GM21717 (cell line): ENCODE results near the gene FLII.
A peak's percentile ranks its signal among the peaks of the same experiment; 100 is the strongest.

Experiments used
- ATAC-seq: cut with Tn5 transposase; IDR thresholded peaks from one replicate; pipeline ENCODE4 v1.9.1; 2021; ENCODE audit warnings: mild to moderate bottlenecking, moderate library complexity; ENCODE audit not compliant: unreplicated experiment

The FLII gene

DNA sequence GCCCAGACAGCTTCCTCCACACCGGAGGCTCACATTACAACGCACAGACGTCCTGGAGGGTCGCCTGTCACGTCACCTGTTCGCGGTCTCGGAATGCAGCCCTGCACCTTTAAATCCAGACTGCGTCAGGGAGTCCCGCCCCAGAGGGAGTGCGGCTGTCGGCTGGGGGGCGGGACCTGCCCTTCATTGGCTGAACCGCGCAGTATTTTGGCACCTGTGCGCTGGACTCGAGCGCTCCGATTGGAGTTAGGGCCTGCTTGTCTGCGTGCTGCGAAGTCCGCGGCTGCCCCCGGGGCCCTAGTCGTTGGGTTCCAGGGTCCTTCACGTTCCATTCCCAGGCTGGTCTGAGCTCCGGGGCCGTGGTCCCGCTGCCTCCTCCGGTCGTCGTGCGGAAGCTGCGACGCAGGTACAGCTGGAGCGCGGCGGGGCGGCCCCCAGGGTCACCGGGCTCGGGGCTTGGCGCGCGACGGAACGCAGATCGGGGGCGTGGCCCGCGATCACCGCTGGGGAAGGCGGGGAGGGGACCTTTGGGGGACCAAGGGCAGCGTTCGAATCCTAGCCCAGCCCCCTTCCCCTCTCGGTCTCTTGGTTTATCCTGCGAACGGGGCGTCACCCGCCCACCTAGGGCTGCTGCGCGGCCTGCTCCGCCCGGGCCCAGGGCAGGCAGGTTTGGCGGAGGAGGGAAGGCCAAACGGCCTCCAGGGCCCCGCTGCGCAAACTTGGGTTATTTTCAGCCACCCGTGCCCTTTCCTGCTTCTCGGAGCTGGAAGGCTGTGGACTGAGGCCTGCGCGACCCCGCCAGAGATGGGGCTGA is 2.0 kb upstream of the FLII start, which contains the start of gene MIEF2:
TSS of gene MIEF2 (plus strand) at position 331 of the 814 bp plus-strand sequence. CDS start 2,059 bp downstream, outside the sequence.
- peak; percentile 61 for ATAC-seq

DNA sequence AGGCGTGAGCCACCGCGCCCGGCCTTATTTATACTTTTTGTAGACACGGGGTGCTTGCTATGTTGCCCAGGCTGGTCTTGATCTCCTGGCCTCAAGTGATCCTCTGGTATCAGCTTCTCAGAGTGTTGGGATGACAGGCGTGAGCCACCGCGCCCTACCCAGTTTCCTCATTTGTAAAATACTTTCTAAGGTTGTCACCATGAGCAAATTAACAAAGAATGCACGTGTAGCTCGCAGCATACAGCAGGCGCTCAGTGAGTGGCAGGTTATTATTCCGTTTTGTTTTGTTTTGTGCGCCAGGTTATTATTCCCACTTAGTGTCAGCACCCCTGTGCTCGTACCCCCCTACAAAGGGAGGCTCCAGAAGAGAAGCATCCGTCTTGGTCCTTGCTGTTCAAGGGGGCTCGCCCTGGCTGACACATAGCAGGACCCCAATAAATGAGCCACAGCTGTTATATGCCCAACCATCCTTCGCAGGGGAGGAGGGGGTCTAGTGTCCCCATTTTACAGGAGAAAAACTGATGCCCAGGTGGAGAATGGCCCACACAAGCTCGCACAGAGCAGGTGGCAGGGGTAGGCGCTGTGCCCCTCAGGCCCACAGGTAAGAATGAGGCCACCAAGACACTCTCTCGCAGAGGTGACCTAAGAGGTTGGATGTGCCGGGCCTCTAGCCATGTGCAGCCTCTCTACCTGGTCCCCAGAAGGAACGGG is 1.2 kb upstream of the FLII start:
- ATAC-seq = no peak

DNA sequence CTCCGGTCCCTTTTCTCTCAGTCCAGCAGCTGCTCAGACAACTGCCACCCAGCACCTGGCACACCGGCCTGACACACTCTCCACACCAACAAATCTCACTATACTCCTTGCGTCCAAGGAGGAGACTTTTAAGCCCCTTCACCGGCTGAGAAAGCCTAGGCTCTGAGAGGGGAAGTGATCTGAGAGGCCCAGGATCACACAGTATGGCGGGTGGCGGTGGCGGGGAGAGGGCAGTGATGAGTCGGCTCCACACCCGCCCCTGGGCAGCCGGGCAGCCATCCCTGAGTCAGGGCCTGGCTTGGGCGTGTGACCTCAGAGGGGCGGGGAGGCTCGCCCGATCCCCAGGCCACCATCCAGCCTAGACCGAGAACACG is 569 bp downstream of the FLII start:
- ATAC-seq = no peak

DNA sequence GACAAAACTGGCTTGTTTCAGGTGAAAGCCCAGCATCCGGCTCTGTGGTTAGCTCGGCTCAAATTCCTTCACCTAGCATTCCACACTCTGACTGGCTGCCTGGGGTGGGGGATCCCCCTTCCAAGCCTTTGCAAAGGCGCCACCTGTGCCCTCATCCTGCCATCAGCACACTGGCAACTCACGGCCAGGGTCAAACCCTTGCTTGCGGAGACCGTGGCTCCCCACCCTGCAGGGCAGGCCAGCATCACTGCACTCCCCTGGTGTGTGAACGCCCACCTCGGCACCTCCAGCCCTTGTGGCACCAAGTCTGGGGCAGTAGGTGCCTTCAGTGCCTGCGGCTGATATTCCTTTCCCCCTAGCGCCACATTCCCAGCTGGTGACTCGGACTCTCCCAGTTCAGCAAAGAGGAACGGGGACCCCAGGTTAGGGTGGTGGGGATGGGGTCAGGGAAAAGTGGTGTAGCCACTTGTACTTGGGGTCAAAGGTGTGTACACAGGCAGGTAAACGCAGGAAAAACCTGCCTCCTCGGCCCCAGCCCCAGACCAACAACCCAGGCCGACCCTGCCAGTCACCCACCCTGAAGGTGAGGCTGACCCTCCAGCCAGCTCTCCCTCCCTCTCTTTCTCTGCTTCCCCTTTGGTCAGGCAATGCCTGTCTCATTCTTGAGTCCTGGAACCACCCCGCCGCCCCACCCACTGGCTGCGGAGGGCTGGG is 1.1 kb downstream of the FLII start:
- no peak for ATAC-seq

DNA sequence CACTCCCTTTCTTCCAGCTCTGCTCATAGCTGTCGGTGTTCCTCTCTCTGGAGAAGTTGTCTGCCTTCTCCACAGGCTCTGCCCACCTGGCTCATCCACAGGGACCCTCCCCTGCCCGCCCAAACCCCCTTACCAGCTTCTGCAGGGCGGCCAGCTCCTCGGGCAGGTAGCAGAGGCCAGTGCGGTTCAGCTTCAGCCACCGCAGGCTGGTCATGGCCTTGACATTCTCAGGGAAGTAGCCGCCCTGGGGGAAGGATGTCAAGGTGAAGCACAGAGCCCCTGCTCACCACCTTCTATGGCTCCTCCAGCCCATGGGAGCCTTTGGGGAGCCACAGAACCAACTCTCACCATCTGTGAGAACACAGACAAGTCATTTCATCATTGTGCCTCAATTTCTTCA is 1.8 kb downstream of the FLII start:
- no peak for ATAC-seq

DNA sequence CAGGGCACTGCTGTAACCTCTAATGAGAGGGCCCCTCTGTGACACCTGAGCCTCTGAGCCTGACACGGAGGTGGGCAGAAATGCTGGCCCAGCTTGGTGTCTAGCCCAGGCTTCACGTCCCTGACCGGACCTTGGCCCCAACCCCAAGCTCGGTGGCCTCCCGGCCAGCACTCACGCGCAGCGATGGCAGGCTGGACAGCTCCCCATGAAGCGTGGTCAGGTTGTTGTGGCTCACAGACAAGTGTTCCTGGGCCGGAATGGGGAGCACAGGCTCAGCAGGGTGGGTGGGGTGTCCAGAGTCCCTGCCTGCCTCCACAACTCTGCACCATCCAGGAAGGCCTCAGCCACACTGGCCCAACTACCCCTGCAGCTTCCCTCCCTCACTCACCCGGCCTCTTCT is 2.2 kb downstream of the FLII start:
- no peak for ATAC-seq

DNA sequence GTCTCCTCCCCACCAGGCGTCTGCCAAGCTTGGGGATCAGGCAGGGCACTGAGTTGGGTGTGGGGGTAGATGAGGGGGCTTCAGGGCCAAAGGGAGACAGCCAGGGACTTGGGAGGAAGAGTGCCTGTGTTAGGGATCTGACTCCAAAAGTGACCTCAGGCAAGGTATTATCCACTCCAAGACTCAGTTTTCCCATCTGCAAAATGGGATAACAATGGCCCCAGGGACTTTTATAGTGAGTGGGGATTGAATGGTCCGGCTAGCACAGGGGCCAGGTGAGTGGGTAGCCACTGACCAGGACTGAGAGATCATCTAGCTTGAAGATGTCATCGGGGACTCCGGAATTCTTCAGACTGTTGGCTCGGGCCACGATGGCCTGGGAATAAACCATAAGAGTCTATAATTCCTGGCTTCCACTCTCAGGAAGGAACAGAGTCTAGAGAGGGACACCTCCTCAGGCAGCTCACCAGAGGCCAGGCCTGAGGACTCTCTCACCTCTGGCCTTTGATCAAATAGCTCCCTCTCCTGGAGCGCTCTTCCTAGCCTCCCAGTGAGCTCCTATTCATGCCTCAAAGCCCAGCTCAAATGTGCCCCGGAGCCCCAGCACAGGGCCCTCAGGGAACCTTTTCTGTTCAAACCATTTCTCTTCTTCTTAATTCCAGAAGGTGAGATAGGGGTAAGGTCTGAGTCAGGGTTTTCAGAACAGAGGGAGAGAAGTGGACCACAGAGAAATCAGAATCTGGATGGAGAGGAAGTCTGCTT is 3.5 kb downstream of the FLII start:
- no peak for ATAC-seq

DNA sequence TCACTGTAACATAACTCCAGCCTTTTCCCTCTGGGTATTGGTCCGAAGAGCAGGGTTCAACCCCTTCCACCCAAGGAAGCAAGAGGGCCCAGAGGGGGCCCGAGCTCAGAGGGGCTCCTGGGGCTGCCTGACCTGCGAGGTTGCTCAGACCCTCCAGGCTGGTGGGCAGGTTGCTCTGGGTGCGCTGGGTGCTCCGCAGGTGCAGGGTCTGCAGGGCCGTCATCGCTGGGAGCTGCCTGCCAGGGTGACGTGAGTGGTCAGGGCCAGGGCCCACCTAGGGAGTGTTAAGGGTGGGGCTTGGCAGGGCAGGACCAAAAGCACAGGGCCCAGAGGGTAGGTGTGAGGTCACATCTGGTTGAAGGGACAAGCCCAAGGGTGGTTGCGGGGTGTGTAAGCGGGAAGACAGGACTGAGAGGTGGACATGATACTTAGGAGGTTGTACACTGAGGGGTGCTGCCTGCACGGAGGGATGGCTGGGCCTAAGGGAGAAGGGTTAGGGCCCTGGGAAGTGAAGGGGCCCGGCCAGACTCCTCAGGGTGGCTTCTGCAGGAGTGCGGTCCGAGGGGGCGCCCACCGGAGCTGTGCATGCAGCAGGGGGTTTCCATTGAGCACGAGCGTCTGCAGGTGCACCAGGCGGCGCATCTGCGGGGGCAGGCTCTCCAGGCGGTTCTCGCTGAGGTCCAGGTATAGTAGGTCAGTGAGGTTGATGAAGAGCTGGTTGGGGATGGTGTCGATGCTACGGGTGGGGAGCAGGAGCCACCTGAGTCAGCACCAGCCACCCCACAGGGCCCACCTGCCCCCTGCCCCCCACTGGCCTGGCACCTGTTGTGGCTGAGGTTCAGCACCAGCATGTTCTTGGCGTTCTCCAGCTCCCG is 4.4 kb downstream of the FLII start:
- ATAC-seq = no peak

DNA sequence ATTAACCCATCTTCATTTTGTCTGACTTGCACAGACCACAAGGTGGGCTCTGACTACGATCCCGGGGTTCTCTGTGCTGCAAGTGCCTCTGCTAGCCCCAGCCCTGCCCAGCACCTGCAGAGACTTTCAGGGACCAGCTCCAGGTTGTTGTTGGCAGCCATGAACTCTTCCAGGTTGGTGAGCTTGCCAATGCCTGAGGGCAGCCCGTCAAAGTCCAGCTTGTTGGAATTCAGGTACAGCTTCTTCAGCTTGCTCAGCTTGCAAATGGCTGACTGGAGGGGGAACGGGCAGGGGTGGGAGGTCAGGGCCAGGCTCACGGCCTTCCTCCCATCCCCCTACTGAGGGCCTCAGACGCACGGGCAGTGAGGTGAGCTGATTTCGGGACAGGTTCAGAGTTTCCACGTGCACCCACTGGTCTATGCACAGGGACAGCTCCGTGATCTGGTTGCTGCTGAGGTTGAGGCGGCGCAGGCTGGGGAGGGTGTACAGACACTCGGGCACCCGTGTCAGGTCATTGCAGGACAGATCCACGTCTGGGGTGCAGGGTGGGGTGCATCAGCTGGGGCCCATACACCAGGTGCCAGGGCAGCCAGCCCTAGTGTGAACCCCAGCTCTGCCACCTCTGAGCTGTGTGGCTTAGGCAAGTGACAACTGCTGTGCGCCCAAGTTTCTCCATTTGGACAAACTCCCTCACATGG is 5.2 kb downstream of the FLII start:
- no peak for ATAC-seq

DNA sequence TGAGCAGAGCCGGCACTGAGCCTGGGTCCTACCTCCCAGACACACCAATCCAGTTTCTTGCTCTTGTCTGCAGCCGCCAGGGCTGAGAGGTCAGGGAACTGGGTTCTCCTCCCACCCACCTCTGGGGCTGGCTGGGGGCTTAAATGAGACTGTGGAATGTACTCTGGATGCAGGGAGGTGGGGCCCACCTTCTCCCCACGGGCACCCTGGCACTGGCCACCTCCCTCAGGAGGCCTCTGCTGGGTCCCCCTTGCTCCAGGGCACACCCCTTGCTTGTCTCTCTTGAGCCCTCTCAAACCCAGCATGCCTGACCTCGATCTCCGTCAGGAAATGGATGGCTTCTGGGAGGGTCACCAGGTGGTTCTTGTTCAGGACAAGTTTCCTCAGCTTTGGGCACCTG is 6.4 kb downstream of the FLII start:
- ATAC-seq = no peak

DNA sequence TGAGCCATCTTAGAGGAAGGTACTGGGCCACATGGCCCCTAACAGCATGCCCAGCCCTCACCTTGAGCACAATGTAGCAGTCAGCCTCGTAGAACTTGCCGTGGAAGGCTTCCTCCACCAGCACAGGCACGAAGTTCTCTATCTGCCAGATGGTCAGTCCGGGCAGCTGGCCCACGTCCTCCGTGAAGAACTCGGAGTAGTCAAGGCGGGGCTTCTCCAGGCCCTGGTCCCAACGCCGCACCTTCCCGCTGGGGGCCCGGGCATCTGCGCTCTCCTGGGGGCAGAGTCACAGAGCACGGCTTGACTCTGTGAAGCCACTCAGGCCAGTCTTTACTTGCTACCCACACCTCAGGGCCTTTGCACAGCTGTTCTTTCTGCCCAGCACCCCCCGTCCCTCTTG is 7.3 kb downstream of the FLII start:
- no peak for ATAC-seq

DNA sequence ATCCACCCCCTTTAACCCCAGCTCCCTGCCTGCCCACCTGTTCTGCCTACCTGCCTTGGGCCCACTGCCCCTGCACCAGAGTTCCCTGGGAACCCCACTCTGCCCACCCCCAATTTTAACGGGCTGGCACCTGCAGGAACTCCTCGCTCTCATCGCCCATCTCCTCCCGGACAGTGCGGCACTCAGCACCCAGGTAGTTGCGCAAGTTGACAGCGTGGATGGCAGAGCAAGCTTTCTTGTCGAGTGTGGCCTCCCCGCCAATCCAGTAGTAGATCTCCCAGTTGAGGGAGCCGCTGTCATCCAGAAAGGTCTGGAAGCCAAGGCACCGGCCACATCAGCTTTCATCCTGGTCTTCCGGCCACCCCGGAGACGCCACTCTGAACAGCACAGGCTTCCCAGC is 7.8 kb downstream of the FLII start:
- ATAC-seq = no peak

DNA sequence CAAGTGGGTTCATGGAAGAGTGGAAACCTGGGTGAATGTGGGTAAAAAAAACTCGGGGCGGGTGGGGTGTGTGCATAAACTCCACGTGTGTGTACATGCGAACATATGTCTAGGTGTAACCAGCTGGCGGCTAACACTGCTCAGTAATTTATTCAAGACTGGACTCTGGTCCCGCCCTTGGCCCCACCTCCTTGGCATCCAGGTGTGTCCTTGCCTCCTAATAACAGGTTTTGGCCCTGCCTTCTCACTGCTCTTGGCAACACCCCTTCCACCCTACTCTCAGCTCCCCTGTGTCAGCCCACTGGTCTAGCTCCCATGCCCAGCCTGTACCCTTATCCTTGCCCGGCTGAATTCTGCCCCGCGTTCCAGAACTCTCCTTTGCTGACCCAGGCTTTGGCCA is 8.3 kb downstream of the FLII start:
- no peak for ATAC-seq

DNA sequence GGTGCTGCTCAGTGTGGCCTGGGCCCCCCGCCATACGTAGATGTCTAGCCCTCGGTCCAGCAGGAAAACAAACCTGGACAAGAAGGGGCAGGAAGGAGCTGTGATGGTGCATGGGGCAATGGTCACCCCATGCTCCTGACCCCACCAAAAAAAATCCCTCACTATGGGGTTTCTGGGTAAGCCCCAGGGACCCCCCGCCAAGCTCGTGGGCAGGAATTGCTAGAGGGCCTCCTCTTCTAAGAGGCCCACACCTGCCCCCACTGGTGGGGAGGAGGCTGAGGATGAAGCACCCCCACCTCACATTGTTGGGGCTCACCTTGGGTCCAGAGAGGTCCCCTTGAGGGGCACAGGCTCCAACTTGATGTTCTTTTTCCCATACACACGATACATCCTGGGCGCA is 9.7 kb downstream of the FLII start:
- no peak for ATAC-seq

DNA sequence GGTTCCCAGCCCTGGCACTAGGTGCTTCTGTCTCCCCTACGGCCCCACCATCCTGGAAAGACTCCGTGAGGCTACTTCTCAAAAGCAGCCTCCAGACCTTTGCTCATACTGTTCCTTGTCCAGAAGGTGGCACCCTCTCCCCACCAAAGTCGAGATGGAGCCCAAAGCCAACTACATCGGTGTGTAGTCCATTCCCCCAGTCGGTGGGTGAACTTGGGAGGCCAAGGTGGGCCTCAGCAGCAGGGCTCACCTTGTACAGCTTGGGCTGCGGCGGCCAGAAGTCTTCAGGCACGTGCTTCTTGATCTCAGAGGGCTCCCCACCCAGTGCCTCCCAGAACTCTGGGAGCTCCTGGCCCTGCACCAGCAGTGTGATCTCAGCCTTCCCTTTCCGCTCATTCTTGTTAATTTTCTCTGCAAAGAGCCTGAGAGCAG is 10.2 kb downstream of the FLII start:
- no peak for ATAC-seq

DNA sequence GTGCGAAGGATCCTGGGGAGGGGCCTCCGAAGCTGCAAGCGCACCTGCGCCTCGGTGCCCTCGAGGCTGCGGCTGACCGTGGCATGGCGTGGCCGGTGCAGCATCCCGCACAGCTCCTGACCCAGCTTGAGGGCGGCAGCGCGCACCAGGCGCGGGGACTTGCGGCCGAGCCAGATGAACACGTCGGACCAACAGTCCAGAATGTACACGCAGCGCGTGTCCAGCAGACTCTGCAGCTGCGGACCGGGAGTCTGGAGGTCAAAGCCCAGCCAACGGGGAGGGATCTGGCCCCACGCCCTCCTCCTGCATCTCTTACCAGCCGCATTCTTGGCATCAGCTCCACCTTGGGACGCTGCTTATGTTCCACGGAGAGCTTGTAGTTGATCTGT is 10.9 kb downstream of the FLII start:
- no peak for ATAC-seq

DNA sequence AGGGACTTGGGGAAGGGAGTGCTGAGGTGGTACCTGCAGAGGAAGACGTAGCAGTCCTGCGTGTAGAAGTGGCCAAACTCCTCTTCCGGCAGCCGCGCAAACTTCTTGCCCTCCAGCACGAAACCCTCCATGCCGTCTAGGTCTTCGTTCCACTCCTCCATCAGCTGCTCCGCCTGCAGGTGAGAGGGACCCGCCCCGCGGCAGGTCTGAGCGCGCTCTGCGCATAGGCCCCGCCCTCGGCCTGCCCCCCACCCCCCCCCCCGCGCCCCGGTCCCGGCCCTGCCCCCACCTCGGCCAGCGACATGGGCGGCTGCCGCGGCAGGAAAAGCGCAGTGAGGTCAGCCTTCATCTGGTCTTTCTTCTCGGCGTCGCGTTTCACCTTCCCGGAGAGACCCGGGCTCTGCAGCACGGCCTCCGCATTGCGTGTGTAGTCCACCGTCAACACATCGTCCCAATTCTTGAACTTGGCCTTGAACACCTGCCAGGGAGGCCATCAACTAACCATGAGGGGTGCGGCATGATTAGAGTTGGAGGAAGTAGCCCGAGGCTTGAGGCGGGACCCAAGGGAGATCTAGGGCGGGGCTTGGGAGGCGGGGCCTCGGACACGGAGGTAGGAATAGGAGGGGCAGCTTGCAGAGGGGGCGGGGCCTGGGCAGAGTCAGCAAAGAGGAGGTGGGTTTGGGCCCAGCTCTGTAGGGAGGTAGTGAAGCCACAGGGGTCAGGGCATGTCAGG is 11.5 kb downstream of the FLII start:
- ATAC-seq = no peak

DNA sequence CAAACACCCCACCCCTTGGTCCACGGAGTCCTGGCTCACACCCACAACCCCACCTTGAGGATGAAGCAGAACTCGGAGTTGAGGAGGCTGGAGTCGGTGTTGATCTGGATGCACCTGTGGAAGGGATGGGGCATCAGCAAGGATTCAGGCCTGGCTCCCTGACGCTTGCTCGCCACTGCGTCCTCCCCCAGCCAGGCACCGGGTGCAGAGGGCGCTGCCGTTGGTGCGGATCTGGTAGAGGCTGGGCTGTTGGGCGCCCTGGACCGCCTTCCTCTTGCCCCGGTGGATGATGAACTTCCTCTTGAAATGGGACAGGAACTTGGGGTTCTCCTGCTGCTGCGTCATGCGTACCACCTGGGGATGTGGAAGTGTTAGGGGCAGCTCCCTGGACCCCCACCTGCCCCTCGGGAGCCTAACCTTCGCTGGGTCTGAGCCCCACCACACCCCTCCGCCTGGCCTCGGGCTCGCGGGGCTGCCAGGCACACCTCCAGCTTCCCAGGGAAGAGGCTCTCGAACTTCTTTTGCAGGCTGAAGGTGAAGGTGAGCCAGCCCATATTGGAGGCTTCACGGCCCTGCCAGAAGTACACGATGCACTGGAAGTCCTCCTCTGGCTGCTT is 12.3 kb downstream of the FLII start:
- ATAC-seq = no peak
